ENCODE results near the gene GMCL2. TPM values are rescaled to one million over a fixed set of nuclear protein-coding genes. Genes with fewer than 3 reads are reported as not detected.

GMCL2 gene
- total RNA-seq, 4 donors from 2014 or later: not detected

DNA sequence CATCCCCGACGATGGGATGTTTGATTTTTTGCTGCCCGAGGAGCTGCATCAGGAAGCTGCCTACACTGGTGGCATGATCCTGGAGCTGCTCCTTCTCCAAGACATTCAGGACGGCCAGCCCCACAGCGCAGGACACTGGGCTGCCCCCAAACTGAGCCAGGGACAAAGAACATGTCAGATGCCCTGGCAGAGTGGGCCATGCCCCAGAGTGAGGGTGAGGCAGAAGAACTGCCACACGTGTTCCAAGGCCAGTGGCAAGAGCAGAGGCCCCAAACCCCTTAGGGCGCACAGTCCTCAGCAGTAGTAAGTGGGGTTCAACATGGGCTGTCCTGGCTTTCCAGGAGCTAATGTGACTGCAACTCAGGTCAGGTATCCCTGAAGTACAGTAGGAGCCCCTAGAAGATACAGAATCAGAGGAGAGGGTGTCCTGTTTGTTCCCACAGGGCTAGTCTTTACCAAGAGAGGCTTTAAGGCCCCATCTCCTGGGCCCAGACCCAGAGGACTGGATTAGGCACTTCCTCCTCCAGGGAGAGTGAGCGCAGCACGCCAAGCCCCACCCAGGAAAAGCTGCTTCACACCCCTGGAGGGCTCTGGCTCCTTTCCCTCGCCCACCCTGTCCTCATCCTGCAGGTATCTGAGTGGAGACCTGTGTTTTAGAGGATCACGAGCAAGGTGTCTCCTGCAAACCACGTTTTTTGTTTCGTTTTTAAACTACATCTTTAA is 28.3 kb upstream of the GMCL2 start:
- 55 to 57% methylated on average over 4 to 13 of the region's 13 CpGs for WGBS, 2 donors (ENCODE audit: low coverage in 1 of 2)
- Histone ChIP-seq H3K4me3 (no peak overlapping the region), H3K9me3 (no peaks in the 10 kb centered on the region), H3K36me3 (peaks cover 0 to 34% (median 15%) of the 10 kb centered on the region in 4 donors), H3K27ac (peak overlapping the region; percentile 99), H3K4me1 (peaks cover 22 to 64% (median 53%) of the 10 kb centered on the region in 4 donors), H3K27me3 (no peaks in the 10 kb centered on the region)
- DNase-seq: peak; percentile 71
- peak in 1 of 3 donors; percentile 45 for TF ChIP-seq POLR2AphosphoS5 (IDR thresholded peaks at IDR 0.05)
- TF ChIP-seq EP300 (IDR thresholded peaks at IDR 0.05; ENCODE audit: low read depth): no peak
- peak; percentile 53 for TF ChIP-seq POLR2A (IDR thresholded peaks at IDR 0.05)
- in situ Hi-C loops (cut with MboI; ENCODE audit: low pct_ligation_motif_present in 1 of 4, low pct_unique_long_range_greater_than_20kb in 1 of 4, low sequenced_read_pairs in 3 of 4) (no loop called here), intact Hi-C loops (cut with DNase I; ENCODE audit: low total_unique reads) (loop anchor here (10.0 kb wide), 1 partner anchor 801 kb away; no protein-coding TSS in a partner anchor)

DNA sequence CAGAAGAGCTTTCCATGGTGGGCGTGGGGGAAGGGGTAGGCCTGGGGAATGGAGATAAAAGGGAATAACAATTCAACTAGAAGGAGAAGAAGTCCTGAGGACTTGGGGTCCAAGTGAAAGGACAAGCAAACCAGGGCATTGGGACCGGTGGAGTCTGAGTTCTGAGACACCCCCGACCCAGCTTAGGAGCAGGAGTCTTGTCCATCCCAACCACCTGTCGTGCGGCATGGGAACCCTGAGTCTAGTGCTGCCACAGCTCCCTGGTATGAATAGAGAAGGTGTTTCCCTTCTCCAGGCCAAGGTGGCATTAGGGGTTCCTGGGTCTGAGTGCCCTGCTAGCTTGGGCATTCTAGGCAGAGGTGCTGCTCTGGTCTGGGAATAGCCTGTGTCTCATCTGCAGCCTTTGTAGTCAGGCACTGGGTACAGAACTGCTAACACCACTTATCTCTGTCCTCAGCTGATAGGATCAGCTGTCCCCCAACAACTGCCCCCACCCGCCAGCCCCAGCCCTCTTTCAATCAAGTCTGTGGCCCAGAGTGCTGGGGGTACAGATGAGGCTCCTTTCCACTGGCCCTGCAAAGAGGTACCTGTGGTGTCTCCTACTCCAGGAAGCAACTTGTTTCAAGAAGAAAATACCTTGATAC is 27.1 kb upstream of the GMCL2 start:
- intact Hi-C loops (cut with DNase I; ENCODE audit: low total_unique reads): loop anchor here (10.0 kb wide), 1 partner anchor 799 kb away; no protein-coding TSS in a partner anchor
- Histone ChIP-seq H3K4me1 (peaks cover 27 to 74% (median 57%) of the 10 kb centered on the region in 4 donors), H3K27me3 (no peaks in the 10 kb centered on the region), H3K9me3 (no peaks in the 10 kb centered on the region), H3K4me3 (no peak overlapping the region), H3K36me3 (peaks cover 0 to 45% (median 21%) of the 10 kb centered on the region in 4 donors), H3K27ac (peak overlapping the region; percentile 99)
- 65 to 88% methylated on average over 3 to 6 of the region's 6 CpGs for WGBS, 2 donors (ENCODE audit: low coverage in 1 of 2)
- in situ Hi-C loops (cut with MboI; ENCODE audit: low pct_ligation_motif_present in 1 of 4, low pct_unique_long_range_greater_than_20kb in 1 of 4, low sequenced_read_pairs in 3 of 4): no loop called here
- TF ChIP-seq, protein P1, sequence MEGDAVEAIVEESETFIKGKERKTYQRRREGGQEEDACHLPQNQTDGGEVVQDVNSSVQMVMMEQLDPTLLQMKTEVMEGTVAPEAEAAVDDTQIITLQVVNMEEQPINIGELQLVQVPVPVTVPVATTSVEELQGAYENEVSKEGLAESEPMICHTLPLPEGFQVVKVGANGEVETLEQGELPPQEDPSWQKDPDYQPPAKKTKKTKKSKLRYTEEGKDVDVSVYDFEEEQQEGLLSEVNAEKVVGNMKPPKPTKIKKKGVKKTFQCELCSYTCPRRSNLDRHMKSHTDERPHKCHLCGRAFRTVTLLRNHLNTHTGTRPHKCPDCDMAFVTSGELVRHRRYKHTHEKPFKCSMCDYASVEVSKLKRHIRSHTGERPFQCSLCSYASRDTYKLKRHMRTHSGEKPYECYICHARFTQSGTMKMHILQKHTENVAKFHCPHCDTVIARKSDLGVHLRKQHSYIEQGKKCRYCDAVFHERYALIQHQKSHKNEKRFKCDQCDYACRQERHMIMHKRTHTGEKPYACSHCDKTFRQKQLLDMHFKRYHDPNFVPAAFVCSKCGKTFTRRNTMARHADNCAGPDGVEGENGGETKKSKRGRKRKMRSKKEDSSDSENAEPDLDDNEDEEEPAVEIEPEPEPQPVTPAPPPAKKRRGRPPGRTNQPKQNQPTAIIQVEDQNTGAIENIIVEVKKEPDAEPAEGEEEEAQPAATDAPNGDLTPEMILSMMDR (IDR thresholded peaks at IDR 0.05): no peak
- TF ChIP-seq POLR2AphosphoS5 (IDR thresholded peaks at IDR 0.05) (no peak), POLR2A (IDR thresholded peaks at IDR 0.05) (no peak), EP300 (IDR thresholded peaks at IDR 0.05; ENCODE audit: low read depth) (no peak)
- no peak for DNase-seq

DNA sequence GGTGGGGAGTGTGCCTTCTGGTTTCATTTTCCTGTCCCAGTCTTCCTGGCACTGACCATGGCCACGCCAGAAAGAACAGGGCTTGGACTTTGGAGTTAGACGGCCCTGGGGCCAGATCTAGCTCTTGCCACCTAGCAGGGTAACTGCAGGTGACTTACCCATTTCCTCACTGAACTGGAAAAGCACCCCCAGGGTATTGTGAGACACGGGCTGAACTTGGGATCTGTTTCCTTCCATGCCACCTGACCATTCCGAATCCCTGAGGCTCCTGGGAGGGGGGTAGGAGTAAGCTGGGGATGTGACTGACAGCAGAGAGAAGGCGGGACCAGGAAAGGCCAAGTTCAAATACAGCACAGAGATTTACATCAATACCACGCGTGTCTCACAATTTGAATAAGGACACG is 26.6 kb upstream of the GMCL2 start:
- Histone ChIP-seq H3K36me3 (peaks cover 0 to 47% (median 24%) of the 10 kb centered on the region in 4 donors), H3K27ac (peak overlapping the region; percentile 99), H3K9me3 (no peaks in the 10 kb centered on the region), H3K4me3 (no peak overlapping the region), H3K27me3 (no peaks in the 10 kb centered on the region), H3K4me1 (peaks cover 33 to 79% (median 63%) of the 10 kb centered on the region in 4 donors)
- DNase-seq: peak; percentile 82
- TF ChIP-seq POLR2AphosphoS5 (IDR thresholded peaks at IDR 0.05): no peak
- no peak for TF ChIP-seq POLR2A (IDR thresholded peaks at IDR 0.05)
- no peak for TF ChIP-seq EP300 (IDR thresholded peaks at IDR 0.05; ENCODE audit: low read depth)
- TF ChIP-seq, protein P1 (IDR thresholded peaks at IDR 0.05): no peak
- 47 to 86% methylated on average over 1 to 8 of the region's 8 CpGs for WGBS, 2 donors (ENCODE audit: low coverage in 1 of 2)
- in situ Hi-C loops (cut with MboI; ENCODE audit: low pct_ligation_motif_present in 1 of 4, low pct_unique_long_range_greater_than_20kb in 1 of 4, low sequenced_read_pairs in 3 of 4): no loop called here
- intact Hi-C loops (cut with DNase I; ENCODE audit: low total_unique reads): loop anchor here (10.0 kb wide), 1 partner anchor 799 kb away; no protein-coding TSS in a partner anchor

DNA sequence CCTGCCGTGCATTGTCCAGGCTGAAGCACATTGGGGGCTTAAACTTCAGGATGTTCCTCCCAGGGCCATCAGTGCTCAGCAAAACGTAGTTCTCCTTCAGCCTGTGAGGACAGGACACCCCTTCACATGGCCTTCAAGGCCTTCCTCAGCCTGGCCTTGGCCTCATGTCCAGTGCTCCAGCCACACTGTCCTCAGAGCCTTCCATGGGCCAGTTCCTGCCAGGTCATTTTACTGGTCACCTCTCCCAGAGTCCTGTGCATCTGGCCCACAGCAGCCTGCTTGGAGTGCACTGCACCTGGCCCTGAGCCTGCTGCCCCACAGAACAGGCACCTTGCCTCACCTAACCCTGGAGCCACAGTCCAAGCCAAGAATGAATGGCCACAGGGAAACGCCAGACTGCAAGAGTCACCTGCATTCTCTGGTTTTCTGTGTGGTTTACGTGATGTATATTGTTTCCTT is 25.9 kb upstream of the GMCL2 start:
- H3K4me3 ChIP-seq: no peak overlapping the region
- H3K9me3 ChIP-seq: no peaks in the 10 kb centered on the region
- H3K36me3 ChIP-seq: peaks cover 0 to 47% (median 25%) of the 10 kb centered on the region in 4 donors
- in situ Hi-C loops (cut with MboI; ENCODE audit: low pct_ligation_motif_present in 1 of 4, low pct_unique_long_range_greater_than_20kb in 1 of 4, low sequenced_read_pairs in 3 of 4) (no loop called here), intact Hi-C loops (cut with DNase I; ENCODE audit: low total_unique reads) (loop anchor here (10.0 kb wide), 1 partner anchor 798 kb away; no protein-coding TSS in a partner anchor)
- TF ChIP-seq POLR2AphosphoS5 (IDR thresholded peaks at IDR 0.05) (peak in 2 of 3 donors; percentile 11), POLR2A (IDR thresholded peaks at IDR 0.05) (peak; percentile 0)
- TF ChIP-seq, protein P1 (IDR thresholded peaks at IDR 0.05): no peak
- 36 to 38% methylated on average over 2 to 4 of the region's 4 CpGs for WGBS, 2 donors (ENCODE audit: low coverage in 1 of 2)
- DNase-seq: no peak
- peaks cover 39 to 86% (median 69%) of the 10 kb centered on the region in 4 donors for H3K4me1 ChIP-seq
- no peaks in the 10 kb centered on the region for H3K27me3 ChIP-seq
- H3K27ac ChIP-seq: peak overlapping the region; percentile 99

Data from transverse colon (tissue), 4 donors.